ENCODE data around the gene STK24.

GRCh38 chr13:98487016-98487415 lies 89.9 kb downstream of the STK24 start:
- TF ChIP-seq, protein P1, sequence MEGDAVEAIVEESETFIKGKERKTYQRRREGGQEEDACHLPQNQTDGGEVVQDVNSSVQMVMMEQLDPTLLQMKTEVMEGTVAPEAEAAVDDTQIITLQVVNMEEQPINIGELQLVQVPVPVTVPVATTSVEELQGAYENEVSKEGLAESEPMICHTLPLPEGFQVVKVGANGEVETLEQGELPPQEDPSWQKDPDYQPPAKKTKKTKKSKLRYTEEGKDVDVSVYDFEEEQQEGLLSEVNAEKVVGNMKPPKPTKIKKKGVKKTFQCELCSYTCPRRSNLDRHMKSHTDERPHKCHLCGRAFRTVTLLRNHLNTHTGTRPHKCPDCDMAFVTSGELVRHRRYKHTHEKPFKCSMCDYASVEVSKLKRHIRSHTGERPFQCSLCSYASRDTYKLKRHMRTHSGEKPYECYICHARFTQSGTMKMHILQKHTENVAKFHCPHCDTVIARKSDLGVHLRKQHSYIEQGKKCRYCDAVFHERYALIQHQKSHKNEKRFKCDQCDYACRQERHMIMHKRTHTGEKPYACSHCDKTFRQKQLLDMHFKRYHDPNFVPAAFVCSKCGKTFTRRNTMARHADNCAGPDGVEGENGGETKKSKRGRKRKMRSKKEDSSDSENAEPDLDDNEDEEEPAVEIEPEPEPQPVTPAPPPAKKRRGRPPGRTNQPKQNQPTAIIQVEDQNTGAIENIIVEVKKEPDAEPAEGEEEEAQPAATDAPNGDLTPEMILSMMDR (conservative IDR thresholded peaks at IDR 0.05; ENCODE audit: low read length), result no peak
- TF ChIP-seq EZH2phosphoT487 (IDR thresholded peaks at IDR 0.05; ENCODE audit: borderline replicate concordance, low read depth, low read length), result no peak

Measured in OCI-LY7 (cell line).